Upper lobe of right lung (tissue), 1 donor: ENCODE measurements around the gene PKP3. TPM values are rescaled to one million over a fixed set of nuclear protein-coding genes. Genes with fewer than 3 reads are reported as not detected.
"Not testable (repeated sequence)": the region's sequence is repeated elsewhere in the genome, so short reads cannot be mapped to it uniquely, and the experiment has no call there.

ENCODE experiments used
- ATAC-seq: fragments of 200-7000 bp; cut with Tn5 transposase; one replicate; pipeline ENCODE4 v1.9.1; 2020; ENCODE audit warnings: mild to moderate bottlenecking, moderate library complexity
- DNase-seq: peaks from one replicate; pipeline ENCODE4 v3.0.0-alpha.2; 2020
- H3K27ac ChIP-seq: fragments of 200-600 bp; one replicate; pipeline ENCODE4 v1.8.0; 2022
- H3K27me3 ChIP-seq: fragments of 200-600 bp; one replicate; pipeline ENCODE4 v1.8.0; 2022; ENCODE audit warnings: mild to moderate bottlenecking
- H3K36me3 ChIP-seq: fragments of 200-600 bp; one replicate; pipeline ENCODE4 v1.8.0; 2022
- H3K4me1 ChIP-seq: fragments of 200-600 bp; one replicate; pipeline ENCODE4 v1.8.0; 2022
- H3K4me3 ChIP-seq: fragments of 200-600 bp; one replicate; pipeline ENCODE4 v1.8.0; 2022; ENCODE audit warnings: mild to moderate bottlenecking
- H3K9me3 ChIP-seq: fragments of 200-600 bp; one replicate; pipeline ENCODE4 v1.8.0; 2022
- intact Hi-C: fragments of 100-400 bp; cut with DNase I; formaldehyde crosslinking; loops from one replicate; pipeline ENCODE4 v1.11.0; 2022
- total RNA-seq: library from RNA; stranded (reverse); fragmentation: NEBNext Ultra II Directional; extraction: Animal tissue kit (Norgen Biotek cat#: 25700); gene quantifications from one replicate; pipeline ENCODE4 v1.2.1, GENCODE V29; 2021
- TF ChIP-seq, protein P1 (sequence below): fragments of 200-600 bp; IDR thresholded peaks from one replicate; pipeline ENCODE4 v1.8.0; 2022; ENCODE audit warnings: antibody characterized with exemption
- donor health status: DM: no; HTN: yes; CAD: no; lungs with severe emphysema.

Gene PKP3
- total RNA-seq, 1 donor from 2014 or later, result 40.4 TPM

DNA sequence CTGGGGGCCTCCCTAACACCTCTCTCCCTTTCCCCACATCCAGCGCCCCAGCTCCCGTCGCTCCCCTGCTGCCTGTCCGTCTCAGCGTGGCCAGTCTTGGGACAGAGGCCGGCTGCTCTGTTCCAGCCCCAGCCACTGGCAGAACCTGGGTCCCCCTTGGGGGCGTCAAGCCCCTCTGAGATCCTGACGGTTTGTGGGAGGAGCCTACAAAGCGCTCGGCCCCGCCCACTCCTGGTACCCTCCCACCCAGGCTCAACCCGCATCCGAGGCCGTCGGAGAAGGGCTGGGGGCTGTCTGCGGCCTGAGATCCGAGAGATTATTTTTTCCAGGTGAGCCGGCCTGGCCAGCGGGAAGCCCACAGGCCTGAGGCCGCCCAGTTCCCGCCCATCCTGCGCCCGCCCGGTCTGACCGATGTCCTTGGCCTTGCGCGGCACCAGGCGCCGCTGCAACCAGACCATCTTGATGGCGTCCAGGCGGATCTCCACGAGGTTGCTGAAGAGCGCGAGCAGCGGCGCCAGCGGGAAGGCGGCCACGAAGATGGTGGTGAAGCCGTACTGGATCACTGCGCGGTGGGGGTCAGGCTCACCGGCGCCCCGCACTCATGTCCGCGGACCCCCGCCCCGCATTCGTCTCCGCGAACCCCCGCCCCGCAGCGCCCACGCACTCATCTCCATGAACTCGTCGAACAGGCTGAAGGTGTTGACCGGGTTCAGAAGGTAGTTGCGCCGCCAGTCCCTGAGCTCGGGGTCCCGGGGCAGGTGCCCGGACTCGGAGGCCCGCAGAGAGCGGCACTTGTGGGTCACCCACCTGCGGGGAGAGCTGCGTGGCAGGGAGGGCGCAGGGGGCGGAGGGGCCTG, 26.3 kb downstream of the PKP3 start:
- Histone ChIP-seq H3K27ac (no peak overlapping the region), H3K36me3 (no peaks in the 10 kb centered on the region), H3K27me3 (no peaks in the 10 kb centered on the region), H3K4me3 (no peak overlapping the region), H3K4me1 (peaks cover 14% of the 10 kb centered on the region), H3K9me3 (no peaks in the 10 kb centered on the region)
- TF ChIP-seq, protein P1, sequence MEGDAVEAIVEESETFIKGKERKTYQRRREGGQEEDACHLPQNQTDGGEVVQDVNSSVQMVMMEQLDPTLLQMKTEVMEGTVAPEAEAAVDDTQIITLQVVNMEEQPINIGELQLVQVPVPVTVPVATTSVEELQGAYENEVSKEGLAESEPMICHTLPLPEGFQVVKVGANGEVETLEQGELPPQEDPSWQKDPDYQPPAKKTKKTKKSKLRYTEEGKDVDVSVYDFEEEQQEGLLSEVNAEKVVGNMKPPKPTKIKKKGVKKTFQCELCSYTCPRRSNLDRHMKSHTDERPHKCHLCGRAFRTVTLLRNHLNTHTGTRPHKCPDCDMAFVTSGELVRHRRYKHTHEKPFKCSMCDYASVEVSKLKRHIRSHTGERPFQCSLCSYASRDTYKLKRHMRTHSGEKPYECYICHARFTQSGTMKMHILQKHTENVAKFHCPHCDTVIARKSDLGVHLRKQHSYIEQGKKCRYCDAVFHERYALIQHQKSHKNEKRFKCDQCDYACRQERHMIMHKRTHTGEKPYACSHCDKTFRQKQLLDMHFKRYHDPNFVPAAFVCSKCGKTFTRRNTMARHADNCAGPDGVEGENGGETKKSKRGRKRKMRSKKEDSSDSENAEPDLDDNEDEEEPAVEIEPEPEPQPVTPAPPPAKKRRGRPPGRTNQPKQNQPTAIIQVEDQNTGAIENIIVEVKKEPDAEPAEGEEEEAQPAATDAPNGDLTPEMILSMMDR, result no peak
- ATAC-seq (no peak), DNase-seq (no peak)
- intact Hi-C loops, result no loop called here

DNA sequence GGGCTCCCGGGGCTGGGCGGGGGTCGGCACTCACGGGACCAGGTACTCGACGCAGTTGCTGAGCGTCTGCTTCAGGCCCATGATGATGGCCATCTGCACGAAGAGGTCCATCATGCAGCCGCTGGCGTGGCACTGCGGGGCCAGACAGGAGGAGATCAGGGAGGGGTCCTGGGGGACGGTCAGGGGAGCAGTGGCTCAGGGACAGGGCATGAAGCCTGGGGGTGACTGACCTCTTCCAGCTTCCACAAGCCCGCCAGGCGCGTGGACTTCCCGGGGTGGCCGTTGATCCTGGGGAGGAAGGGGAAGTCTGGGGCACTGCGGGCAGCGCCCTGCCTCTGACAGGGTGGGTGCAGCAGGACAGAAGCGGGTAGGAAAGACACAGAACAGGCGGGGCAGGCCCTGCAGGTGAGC, 26.9 kb downstream of the PKP3 start:
- intact Hi-C loops, result no loop called here
- no peak for DNase-seq
- ATAC-seq, result no peak

DNA sequence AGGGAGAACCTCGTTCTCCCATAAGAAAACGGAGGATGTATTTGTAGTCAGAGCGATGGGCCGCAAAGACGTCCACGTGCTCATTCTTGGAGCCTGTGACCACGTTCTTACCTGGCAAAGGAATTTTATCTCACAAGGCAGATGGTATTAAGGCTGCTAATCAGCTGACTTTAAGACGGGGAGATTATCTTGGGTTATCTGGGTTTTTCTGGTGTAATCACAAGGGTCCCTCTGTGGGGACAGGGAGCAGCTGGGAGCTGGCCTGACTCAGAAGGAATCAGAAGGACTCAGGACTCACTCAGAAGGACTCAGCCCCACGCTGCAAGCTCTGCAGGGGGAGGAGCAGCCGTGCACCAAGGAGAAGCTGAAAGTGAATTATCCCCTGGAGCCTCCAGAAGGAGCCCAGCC, 28.2 kb downstream of the PKP3 start:
- H3K4me1 ChIP-seq, result peaks cover 5% of the 10 kb centered on the region
- no peaks in the 10 kb centered on the region for H3K27me3 ChIP-seq
- TF ChIP-seq, protein P1, result no peak
- ATAC-seq, result no peak
- intact Hi-C loops, result no loop called here
- H3K36me3 ChIP-seq, result no peaks in the 10 kb centered on the region
- H3K4me3 ChIP-seq, result no peak overlapping the region
- DNase-seq, result no peak
- H3K27ac ChIP-seq, result no peak overlapping the region
- no peaks in the 10 kb centered on the region for H3K9me3 ChIP-seq

More for the DNA sequence above, 26.9 kb downstream of the PKP3 start:
- peaks cover 8% of the 10 kb centered on the region for H3K4me1 ChIP-seq
- H3K9me3 ChIP-seq, result no peaks in the 10 kb centered on the region
- H3K27me3 ChIP-seq, result no peaks in the 10 kb centered on the region
- TF ChIP-seq, protein P1, result no peak
- no peaks in the 10 kb centered on the region for H3K36me3 ChIP-seq
- no peak overlapping the region for H3K4me3 ChIP-seq
- no peak overlapping the region for H3K27ac ChIP-seq

DNA sequence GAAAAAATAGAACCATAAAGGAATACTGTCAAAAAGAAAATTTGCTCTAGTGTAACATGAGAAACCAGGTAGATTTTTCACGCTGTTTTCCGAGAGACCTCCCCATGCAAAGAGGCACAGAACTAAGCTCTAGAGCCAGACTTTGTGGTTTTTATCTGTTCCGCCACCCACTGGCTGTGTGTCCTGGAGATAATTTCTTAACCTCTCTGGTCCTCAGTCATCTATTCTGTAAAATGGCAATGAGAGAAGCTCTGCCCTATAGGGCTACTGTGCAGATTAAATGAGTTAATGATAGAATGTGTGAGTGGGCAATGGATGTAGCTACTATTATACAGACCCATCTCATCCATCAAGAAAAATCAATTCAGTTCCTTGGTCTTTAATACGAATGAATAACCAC, 30.2 kb downstream of the PKP3 start:
- Histone ChIP-seq H3K27me3 (no peaks in the 10 kb centered on the region), H3K4me3 (no peak overlapping the region), H3K9me3 (no peaks in the 10 kb centered on the region), H3K4me1 (no peaks in the 10 kb centered on the region), H3K36me3 (no peaks in the 10 kb centered on the region), H3K27ac (no peak overlapping the region)
- intact Hi-C loops, result no loop called here
- DNase-seq, result no peak
- ATAC-seq, result no peak
- TF ChIP-seq, protein P1, result no peak

DNA sequence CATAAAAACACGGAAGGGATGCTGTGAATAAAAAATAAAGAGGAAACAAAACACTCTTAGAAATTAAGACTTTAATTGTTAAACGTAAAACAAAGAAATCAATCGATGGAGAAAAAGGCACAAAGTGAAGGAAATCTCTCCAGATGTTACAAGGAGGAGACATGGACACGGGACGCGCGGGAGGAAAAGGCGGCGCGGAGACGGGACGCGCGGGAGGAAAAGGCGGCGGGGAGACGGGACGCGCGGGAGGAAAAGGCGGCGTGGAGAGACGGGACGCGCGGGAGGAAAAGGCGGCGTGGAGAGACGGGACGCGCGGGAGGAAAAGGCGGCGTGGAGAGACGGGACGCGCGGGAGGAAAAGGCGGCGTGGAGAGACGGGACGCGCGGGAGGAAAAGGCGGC, 30.8 kb downstream of the PKP3 start:
- H3K36me3 ChIP-seq, ATAC-seq, H3K27me3 ChIP-seq, H3K4me3 ChIP-seq, H3K4me1 ChIP-seq, DNase-seq, H3K9me3 ChIP-seq, intact Hi-C loops, H3K27ac ChIP-seq: not testable (repeated sequence)

DNA sequence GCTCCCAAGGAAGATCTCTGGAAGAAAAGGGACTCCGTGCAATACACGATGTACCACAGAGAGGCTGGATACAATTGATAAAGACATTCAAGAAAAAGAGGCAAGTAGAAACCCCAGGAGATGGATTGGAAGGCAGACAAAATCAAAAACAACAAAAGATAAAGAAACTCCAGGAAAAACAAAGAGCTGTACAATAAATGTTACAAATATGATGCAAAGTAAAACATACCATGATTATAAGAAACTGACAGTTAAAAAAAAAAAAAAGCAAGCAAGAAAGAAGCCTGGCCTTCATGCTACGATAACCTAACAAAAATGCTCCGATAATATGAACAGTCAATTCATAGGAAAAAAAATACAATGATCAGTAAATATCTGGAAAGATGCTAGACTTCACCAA, 31.3 kb downstream of the PKP3 start:
- DNase-seq (no peak), ATAC-seq (no peak)
- Histone ChIP-seq H3K4me1 (no peaks in the 10 kb centered on the region), H3K4me3 (no peak overlapping the region), H3K27ac (no peak overlapping the region), H3K27me3 (no peaks in the 10 kb centered on the region), H3K36me3 (no peaks in the 10 kb centered on the region), H3K9me3 (no peaks in the 10 kb centered on the region)
- intact Hi-C loops, result no loop called here
- TF ChIP-seq, protein P1, result no peak
